Measurements from ENCODE around the gene SIX1. TPM values are rescaled to one million over a fixed set of nuclear protein-coding genes. Genes with fewer than 3 reads are reported as not detected.

SIX1 gene
- total RNA-seq = 0.17 TPM in 1 of 2 replicates, not detected in the other

GRCh38 chr14:60648934-60649874 is at the start of gene SIX1:
SIX1 (minus strand) TSS chr14:60649477; CDS start chr14:60649189, 288 bp downstream.
- DNase-seq = peak; percentile 90

- DNase-seq = no peak
These were observed 46.0 kb upstream of the SIX1 start for GRCh38 chr14:60695327-60695726.

- DNase-seq = no peak
These were observed 42.3 kb upstream of the SIX1 start for GRCh38 chr14:60691383-60692113.

GRCh38 chr14:60686865-60687264 is 37.6 kb upstream of the SIX1 start:
- no peak for DNase-seq

GRCh38 chr14:60684203-60684602 is 34.9 kb upstream of the SIX1 start:
- no peak for DNase-seq

GRCh38 chr14:60681271-60681670 is 32.0 kb upstream of the SIX1 start:
- no peak for DNase-seq

GRCh38 chr14:60680511-60680910 is 31.2 kb upstream of the SIX1 start:
- DNase-seq = no peak

- DNase-seq = no peak
These were observed 30.4 kb upstream of the SIX1 start for GRCh38 chr14:60679566-60680258.

- DNase-seq = no peak
These were observed 28.4 kb upstream of the SIX1 start for GRCh38 chr14:60677701-60678100.

- no peak for DNase-seq
These were observed 21.7 kb upstream of the SIX1 start for GRCh38 chr14:60670989-60671388.

GRCh38 chr14:60668431-60669112 is 19.3 kb upstream of the SIX1 start:
- DNase-seq = no peak

GRCh38 chr14:60665177-60665550 is 15.9 kb upstream of the SIX1 start:
- no peak for DNase-seq

GRCh38 chr14:60662982-60663381 is 13.7 kb upstream of the SIX1 start:
- DNase-seq = no peak

GRCh38 chr14:60661721-60662120 is 12.4 kb upstream of the SIX1 start:
- no peak for DNase-seq

GRCh38 chr14:60658909-60659585 is 9.8 kb upstream of the SIX1 start:
- no peak for DNase-seq

- no peak for DNase-seq
These were observed 9.0 kb upstream of the SIX1 start for GRCh38 chr14:60658211-60658690.

GRCh38 chr14:60657456-60658210 is 8.4 kb upstream of the SIX1 start:
- DNase-seq = no peak

GRCh38 chr14:60656686-60657455 is 7.6 kb upstream of the SIX1 start:
- DNase-seq = peak; percentile 73

GRCh38 chr14:60655898-60656685 is 6.8 kb upstream of the SIX1 start:
- no peak for DNase-seq

Measured in dermis blood vessel endothelial cell (primary cell).